Measurements from ENCODE around the gene TMEM179.

The TMEM179 gene

DNA sequence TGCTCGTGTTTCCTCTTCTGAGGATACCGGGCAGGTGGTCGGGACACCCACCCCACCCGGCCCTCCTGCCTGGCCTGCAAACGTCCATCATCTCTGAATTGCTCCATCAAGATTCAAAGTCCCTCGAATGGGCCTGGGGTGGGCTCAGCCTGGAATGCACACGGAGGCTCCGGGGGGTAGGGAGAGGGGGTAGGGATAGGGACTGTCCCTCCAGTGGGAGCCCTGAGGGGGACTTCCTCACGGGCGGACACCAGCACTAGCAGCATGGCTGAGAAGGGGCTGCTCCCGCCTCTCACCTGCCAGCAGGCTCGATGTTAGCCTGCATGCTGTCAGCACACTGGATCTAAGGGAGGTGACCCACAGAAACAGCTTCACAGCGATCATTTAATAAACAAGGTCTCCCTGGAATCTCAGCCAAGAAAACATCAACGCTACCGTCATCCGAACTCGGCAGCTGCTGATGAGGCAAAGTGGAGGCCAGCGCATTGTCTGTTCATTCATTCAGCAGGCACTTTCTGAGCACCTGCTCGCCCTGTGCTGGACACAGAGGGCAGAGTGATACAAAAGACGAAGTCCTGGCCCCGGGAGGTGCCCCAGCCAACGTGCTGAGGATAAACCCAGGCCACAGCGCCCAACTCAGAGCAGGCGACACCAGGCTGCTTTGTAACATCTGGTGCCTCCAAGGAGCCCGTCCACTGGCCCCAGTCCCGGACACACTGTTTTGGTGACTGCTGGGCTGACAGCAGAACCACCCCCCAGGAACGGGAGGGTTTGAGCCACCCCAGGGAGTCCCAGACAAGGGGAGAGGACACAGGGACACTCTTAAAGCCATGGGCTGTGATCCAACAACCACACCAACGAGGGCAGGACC lies 6.3 kb downstream of the TMEM179 start:
- DNase-seq, result no peak

- no peak for DNase-seq
These were observed 7.0 kb downstream of the TMEM179 start for GRCh38 chr14:104597576-104597975.

DNA sequence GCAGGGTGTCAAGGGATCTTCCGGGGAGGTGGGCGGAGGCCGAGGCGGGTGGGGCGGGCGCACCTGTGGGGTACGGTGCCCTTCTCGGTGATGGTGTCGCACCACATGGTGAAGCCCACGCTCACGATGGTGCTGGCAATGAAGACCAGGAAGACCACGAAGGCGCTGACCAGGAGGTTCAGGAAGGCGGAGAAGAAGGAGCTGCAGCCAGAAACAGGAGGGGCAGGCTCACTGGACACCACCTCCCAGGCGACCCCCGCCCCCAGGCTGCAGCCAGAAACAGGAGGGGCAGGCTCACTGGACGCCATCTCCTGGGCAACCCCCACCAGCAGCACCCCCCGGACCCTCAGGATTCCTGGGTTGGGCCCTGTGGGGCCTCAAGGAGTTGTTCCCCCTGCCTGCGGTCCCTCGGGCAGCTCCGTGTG lies 7.6 kb downstream of the TMEM179 start:
- DNase-seq, result no peak

DNA sequence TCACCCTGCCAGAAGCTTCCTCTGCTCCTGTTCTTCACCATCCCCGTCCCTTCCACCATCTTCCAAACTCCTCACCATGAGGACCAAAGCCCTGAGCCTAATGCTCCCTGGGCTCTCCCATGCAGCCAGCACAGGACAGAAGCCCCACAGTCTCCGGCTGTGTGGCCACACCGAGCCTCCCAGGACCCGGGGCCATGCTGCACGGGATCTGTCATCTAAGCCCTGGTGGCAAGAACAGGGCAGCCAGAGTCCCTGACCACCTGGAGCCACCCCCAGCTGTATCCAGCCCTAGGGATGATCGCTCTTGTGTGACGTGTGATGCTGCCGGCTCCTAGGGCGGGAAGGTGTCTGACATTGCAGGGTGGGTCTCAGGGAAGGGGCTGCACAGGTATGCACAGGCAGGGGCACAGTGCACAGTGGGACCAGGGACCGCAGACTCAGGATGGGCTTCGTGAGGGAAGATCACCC lies 8.1 kb downstream of the TMEM179 start:
- no peak for DNase-seq

GRCh38 chr14:104595911-104596450 lies 8.6 kb downstream of the TMEM179 start:
- DNase-seq, result no peak

GRCh38 chr14:104595116-104595675 lies 9.4 kb downstream of the TMEM179 start:
- DNase-seq, result no peak

- no peak for DNase-seq
These were observed 10.1 kb downstream of the TMEM179 start for GRCh38 chr14:104594310-104595046.

- no peak for DNase-seq
These were observed 10.8 kb downstream of the TMEM179 start for GRCh38 chr14:104593710-104594136.

- no peak for DNase-seq
These were observed 11.3 kb downstream of the TMEM179 start for GRCh38 chr14:104593241-104593701.

- DNase-seq, result no peak
These were observed 11.8 kb downstream of the TMEM179 start for GRCh38 chr14:104592785-104593184.

DNA sequence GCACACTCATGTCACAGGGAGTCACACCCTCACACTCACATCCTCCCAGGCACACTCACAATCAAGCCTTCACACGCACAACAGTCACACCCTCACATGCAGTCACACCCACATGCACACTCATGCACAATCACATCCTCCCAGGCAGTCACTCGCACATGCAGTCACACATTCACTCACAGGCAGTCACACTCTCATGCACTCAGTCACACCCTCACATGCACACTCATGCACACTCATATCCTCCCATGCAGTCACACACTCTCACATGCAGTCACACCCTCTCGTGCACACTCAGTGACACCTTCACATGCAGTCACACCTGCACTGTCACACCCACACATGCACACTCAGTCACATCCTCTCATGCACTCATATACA lies 12.3 kb downstream of the TMEM179 start:
- no peak for DNase-seq

DNA sequence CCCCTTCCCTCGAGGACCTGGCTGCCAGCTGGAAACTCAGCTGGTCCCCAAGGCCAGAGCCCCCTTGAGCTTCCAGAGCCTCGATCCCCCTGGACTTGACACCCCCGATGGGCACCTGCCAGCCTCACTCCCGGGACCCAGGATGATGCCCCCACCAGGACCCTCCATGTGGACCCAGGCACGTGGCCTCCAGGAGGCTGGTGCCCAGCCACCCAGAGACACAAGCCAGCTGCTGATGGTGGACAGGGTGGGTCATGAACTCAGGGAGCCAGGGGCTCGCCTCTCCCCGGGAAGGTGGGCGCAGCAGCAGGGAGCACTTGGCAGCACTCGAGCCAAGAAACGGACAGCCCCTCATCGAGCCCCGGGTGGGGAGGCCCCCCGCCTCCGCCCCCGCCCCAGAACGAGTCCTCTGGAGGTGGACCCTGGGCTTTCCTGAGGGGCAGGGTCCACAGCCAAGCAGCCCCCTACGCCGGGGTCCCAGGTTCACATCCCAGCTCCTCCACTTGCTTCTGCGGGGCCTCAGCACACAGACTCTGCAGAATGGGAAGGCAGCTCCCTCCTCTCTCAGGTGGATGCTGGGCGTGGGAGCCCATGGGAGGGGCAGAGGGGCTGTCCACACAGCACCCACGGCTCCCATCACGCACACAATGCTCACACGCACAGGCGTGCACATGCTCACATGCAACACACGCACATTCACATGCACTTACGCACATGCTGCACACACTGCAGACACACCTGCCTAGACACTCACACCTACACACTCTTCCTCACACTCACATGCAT lies 12.9 kb downstream of the TMEM179 start:
- DNase-seq, result no peak

- no peak for DNase-seq
These were observed 13.5 kb downstream of the TMEM179 start for GRCh38 chr14:104591031-104591430.

- no peak for DNase-seq
These were observed 14.2 kb downstream of the TMEM179 start for GRCh38 chr14:104590240-104590965.

- DNase-seq, result no peak
These were observed 15.0 kb downstream of the TMEM179 start for GRCh38 chr14:104589338-104590195.

- no peak for DNase-seq
These were observed 16.3 kb downstream of the TMEM179 start for GRCh38 chr14:104588066-104588857.

DNA sequence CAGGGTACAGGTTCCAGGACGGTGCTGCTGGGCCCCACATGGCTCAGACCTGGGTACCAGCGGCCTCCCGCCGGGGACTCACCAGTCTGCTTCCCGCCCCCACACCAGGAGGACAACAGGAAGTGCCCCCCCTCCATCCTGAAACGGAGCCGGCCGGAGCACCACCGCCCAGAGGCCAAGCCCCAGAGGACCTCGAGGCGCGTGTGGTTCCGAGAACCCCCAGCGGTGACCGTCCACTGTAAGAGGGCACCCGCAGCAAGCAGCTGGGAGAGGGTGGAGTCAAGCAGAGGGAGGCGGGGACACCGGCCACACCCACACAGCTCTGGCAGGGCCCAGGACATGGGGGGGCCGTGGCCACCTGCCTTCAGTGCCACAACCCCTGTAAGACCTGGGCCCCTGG lies 16.9 kb downstream of the TMEM179 start:
- DNase-seq, result no peak

GRCh38 chr14:104586832-104587620 lies 17.5 kb downstream of the TMEM179 start:
- no peak for DNase-seq

All from activated effector memory CD4-positive, alpha-beta T cell treated with anti-CD3 and anti-CD28 coated beads, Interleukin-2, amount 50 U/mL, for 16 hours (primary cell).